ENCODE data around the gene DPM1. TPM values are rescaled to one million over a fixed set of nuclear protein-coding genes. Genes with fewer than 3 reads are reported as not detected.

The DPM1 gene
- total and polyA plus RNA-seq, 12 donors, result 29.4 to 52.8 (median 48.0) TPM

GRCh38 chr20:50929299-50930138 is 28.8 kb downstream of the DPM1 start:
- peaks cover 0 to 60% (median 12%) of the 10 kb centered on the region in 9 donors for H3K36me3 ChIP-seq
- peaks cover 0 to 61% (median 51%) of the 10 kb centered on the region in 9 donors for H3K4me1 ChIP-seq
- peak; percentile 74 to 90 for DNase-seq
- H3K9me3 ChIP-seq, result no peaks in the 10 kb centered on the region
- 16 to 17% methylated on average over 13 of the region's 13 CpGs for WGBS, 2 donors
- H3K27me3 ChIP-seq, result no peaks in the 10 kb centered on the region
- peak; percentile 53 to 92 (median 79) for TF ChIP-seq CTCF (IDR thresholded peaks at IDR 0.05)
- ATAC-seq, result peak; percentile 36 to 74 (median 70)
- intact Hi-C loops (cut with DNase I), result loop anchor here in 8 of 10 donors (2.0 to 10.0 kb wide), 5 partner anchors 29 to 137 kb away; partner anchors contain the start of genes BCAS4 (in 6 of the 8), DPM1 (in 1 of the 8) and MOCS3 (in 1 of the 8)
- peak overlapping the region; percentile 70 to 94 (median 78) for H3K4me3 ChIP-seq
- H3K27ac ChIP-seq, result peak overlapping the region in 8 of 10 donors; percentile 74 to 100 (median 81)

- DNase-seq, result no peak
- WGBS, 2 donors, result 71 to 75% methylated on average over 5 of the region's 5 CpGs
- peaks cover 0 to 72% (median 56%) of the 10 kb centered on the region in 9 donors for H3K4me1 ChIP-seq
- H3K27ac ChIP-seq, result no peak overlapping the region
- no peak for ATAC-seq
- H3K9me3 ChIP-seq, result no peaks in the 10 kb centered on the region
- TF ChIP-seq CTCF (IDR thresholded peaks at IDR 0.05), result no peak
- H3K27me3 ChIP-seq, result no peaks in the 10 kb centered on the region
- H3K36me3 ChIP-seq, result peaks cover 0 to 59% (median 3%) of the 10 kb centered on the region in 9 donors
- peak overlapping the region in 3 of 10 donors; percentile 80 to 83 (median 82) for H3K4me3 ChIP-seq
- intact Hi-C loops (cut with DNase I), result loop anchor here in 6 of 10 donors (2.0 to 10.0 kb wide), 4 partner anchors 104 to 136 kb away; partner anchors contain the start of gene BCAS4 (in 5 of the 6)
These were observed 29.9 kb downstream of the DPM1 start for GRCh38 chr20:50928469-50928868.

- DNase-seq, result no peak
- H3K9me3 ChIP-seq, result no peaks in the 10 kb centered on the region
- no peaks in the 10 kb centered on the region for H3K27me3 ChIP-seq
- peaks cover 0 to 57% (median 5%) of the 10 kb centered on the region in 9 donors for H3K36me3 ChIP-seq
- no peak overlapping the region for H3K27ac ChIP-seq
- H3K4me3 ChIP-seq, result no peak overlapping the region
- 50 to 51% methylated on average over 1 of the region's 1 CpG for WGBS, 2 donors
- no peak for ATAC-seq
- peaks cover 2 to 81% (median 72%) of the 10 kb centered on the region in 9 donors for H3K4me1 ChIP-seq
- no peak for TF ChIP-seq CTCF (IDR thresholded peaks at IDR 0.05)
- intact Hi-C loops (cut with DNase I), result loop anchor here in 2 of 10 donors (5.0 to 10.0 kb wide), 3 partner anchors 102 to 134 kb away; partner anchors contain the start of gene BCAS4 (in 1 of the 2)
These were observed 31.8 kb downstream of the DPM1 start for GRCh38 chr20:50926530-50926929.

GRCh38 chr20:50924261-50924920 is 33.9 kb downstream of the DPM1 start:
- no peak overlapping the region for H3K4me3 ChIP-seq
- 53 to 62% methylated on average over 2 of the region's 2 CpGs for WGBS, 2 donors
- peaks cover 2 to 97% (median 81%) of the 10 kb centered on the region in 9 donors for H3K4me1 ChIP-seq
- H3K36me3 ChIP-seq, result peaks cover 0 to 65% (median 5%) of the 10 kb centered on the region in 9 donors
- no peaks in the 10 kb centered on the region for H3K9me3 ChIP-seq
- no peak for TF ChIP-seq CTCF (IDR thresholded peaks at IDR 0.05)
- DNase-seq, result no peak
- no peak overlapping the region for H3K27ac ChIP-seq
- intact Hi-C loops (cut with DNase I), result loop anchor here in 1 of 10 donors (10.0 kb wide), 2 partner anchors 100 to 130 kb away; partner anchors contain the start of gene BCAS4
- no peaks in the 10 kb centered on the region for H3K27me3 ChIP-seq
- no peak for ATAC-seq
